Measurements from ENCODE around the gene CMTR1. TPM values are rescaled to one million over a fixed set of nuclear protein-coding genes. Genes with fewer than 3 reads are reported as not detected.

CMTR1 gene
- total RNA-seq, 1 experiment from 2014 or later = 36.4 TPM

DNA sequence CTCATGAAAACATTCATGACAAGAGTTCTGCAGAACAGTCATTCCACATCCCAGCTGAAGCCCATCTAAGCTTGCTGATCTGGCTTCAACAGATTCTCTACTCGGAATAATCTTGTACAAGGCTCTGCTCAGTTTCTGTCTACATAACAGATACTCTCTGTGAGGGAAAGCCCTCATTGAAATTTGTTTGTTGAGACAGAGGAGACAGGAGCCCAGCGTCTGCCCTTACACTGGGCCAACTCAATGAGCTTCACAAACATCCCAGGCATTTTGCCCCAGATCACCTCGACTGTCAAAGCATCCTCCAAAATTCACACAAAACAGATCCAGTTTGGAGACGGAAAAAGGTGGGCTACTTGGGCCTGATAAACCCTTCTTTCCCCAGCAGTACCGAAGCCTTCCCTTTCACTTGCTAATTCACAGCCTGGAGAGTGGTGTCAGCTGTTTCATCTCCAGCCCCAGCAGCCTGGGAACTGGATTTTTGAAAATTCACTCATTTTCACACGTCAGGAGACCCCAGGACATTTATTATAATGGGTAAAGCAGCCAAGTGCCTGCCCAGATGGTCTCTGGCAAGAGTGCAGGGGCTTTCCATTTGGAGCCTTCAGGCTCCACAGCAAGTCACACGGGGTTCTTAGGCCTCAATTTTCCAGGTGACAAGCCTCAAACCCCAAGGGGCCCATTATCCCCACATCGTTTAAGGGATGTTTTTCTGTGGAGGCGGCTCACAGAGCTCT is 59.4 kb downstream of the CMTR1 start:
- no peak overlapping the region for H3K4me2 ChIP-seq (ENCODE audit: low read length)
- no TSS peak for BruUV-seq (replicated peaks)
- H3K9me2 ChIP-seq (replicated peaks; ENCODE audit: low read length) = no peaks in the 10 kb centered on the region
- DNase-seq = no peak
- no peak for ATAC-seq
- no peaks in the 10 kb centered on the region for H3F3A ChIP-seq (ENCODE audit: low read length, unreplicated experiment)
- H3K27ac ChIP-seq (ENCODE audit: low read length) = no peak overlapping the region
- ChIA-PET POLR2A (ENCODE audit: unreplicated experiment) (no interaction called here), CTCF (no interaction called here)
- TF ChIP-seq CTCF (conservative IDR thresholded peaks at IDR 0.05; ENCODE audit: low read depth, low read length) (no peak), EZH2phosphoT487 (IDR thresholded peaks at IDR 0.05; ENCODE audit: borderline replicate concordance, low read length) (no peak), EZH2 (IDR thresholded peaks at IDR 0.05; ENCODE audit: low read length, unreplicated experiment) (no peak)
- no peak overlapping the region for H3K4me3 ChIP-seq (ENCODE audit: low read length)
- no peaks in the 10 kb centered on the region for H3K4me1 ChIP-seq (ENCODE audit: insufficient read depth, low read length)
- H2AFZ ChIP-seq (ENCODE audit: low read length) = no peak overlapping the region
- H3K79me2 ChIP-seq (ENCODE audit: low read length) = no peaks in the 10 kb centered on the region
- no peaks in the 10 kb centered on the region for H3K9me3 ChIP-seq (ENCODE audit: low read length)
- no peaks in the 10 kb centered on the region for H4K20me1 ChIP-seq (ENCODE audit: low read length)
- no peaks in the 10 kb centered on the region for H3K27me3 ChIP-seq (ENCODE audit: low read length)
- no peak overlapping the region for H3K9ac ChIP-seq (ENCODE audit: low read length)
- no peaks in the 10 kb centered on the region for H3K36me3 ChIP-seq (ENCODE audit: low read depth, low read length)
- intact Hi-C loops (cut with micrococcal nuclease) = no loop called here

DNA sequence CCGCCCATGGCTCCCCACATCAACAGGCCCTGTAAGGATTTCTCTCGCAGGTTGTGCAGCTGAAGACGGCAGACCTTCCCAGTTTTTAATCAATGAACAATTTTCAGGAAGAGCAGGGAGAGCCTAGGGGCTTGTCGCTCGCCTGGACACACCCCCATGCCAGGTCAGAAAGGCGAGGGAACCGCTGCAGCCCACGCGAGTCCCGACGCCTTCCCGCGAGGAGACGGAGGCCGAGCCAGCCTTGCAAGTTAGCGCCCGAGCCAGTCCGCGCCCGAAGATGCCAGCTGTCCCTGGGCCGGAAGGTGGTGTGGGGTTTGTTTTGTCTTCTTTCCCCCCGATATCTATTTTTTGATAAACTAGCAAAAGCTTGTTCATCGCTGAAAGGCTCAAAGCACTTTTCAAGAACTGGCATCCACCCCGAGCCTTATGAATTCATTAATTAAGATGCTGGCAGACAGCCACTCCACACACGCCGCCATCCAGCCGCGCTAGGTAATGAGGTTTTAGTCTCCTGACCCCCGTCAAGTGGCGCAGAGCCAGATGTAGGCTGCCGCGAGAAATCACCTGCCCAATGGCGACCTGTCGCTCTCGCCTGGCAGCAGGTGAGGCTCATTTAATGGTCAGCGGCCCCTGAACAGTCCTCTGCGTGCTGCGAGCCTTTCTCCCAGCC is 60.1 kb downstream of the CMTR1 start:
- ChIA-PET CTCF (no interaction called here), POLR2A (ENCODE audit: unreplicated experiment) (no interaction called here)
- H3K36me3 ChIP-seq (ENCODE audit: low read depth, low read length) = no peaks in the 10 kb centered on the region
- TF ChIP-seq CTCF (conservative IDR thresholded peaks at IDR 0.05; ENCODE audit: low read depth, low read length) (no peak), EZH2 (IDR thresholded peaks at IDR 0.05; ENCODE audit: low read length, unreplicated experiment) (no peak)
- no peaks in the 10 kb centered on the region for H3K4me1 ChIP-seq (ENCODE audit: insufficient read depth, low read length)
- no TSS peak for BruUV-seq (replicated peaks)
- no peak overlapping the region for H3K4me2 ChIP-seq (ENCODE audit: low read length)
- no peak overlapping the region for H2AFZ ChIP-seq (ENCODE audit: low read length)
- intact Hi-C loops (cut with micrococcal nuclease) = no loop called here
- H3K9me3 ChIP-seq (ENCODE audit: low read length) = no peaks in the 10 kb centered on the region
- no peaks in the 10 kb centered on the region for H3F3A ChIP-seq (ENCODE audit: low read length, unreplicated experiment)
- H3K27me3 ChIP-seq (ENCODE audit: low read length) = no peaks in the 10 kb centered on the region
- H3K27ac ChIP-seq (ENCODE audit: low read length) = no peak overlapping the region
- H4K20me1 ChIP-seq (ENCODE audit: low read length) = no peaks in the 10 kb centered on the region
- H3K4me3 ChIP-seq (ENCODE audit: low read length) = no peak overlapping the region
- H3K9ac ChIP-seq (ENCODE audit: low read length) = no peak overlapping the region
- no peak for DNase-seq
- ATAC-seq = no peak
- no peaks in the 10 kb centered on the region for H3K79me2 ChIP-seq (ENCODE audit: low read length)
- no peaks in the 10 kb centered on the region for H3K9me2 ChIP-seq (replicated peaks; ENCODE audit: low read length)

DNA sequence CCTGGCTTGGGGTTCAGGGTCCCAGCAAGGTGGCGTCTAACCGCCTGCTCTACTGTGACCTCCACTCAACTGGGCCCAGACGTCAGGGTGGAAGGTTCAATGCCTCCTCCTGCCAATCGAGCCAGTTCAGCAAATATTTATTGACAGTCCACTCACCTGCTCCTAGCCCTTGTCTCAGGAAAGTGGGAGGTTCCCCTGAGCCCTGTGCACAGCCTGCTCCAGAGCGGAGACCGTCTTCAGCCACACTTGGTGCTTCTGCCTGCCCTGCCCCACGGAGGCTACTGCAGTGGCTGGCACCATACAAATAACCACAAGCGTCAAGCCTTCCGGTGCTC is 60.6 kb downstream of the CMTR1 start:
- POLR2A ChIA-PET (ENCODE audit: unreplicated experiment) = no interaction called here
- Histone ChIP-seq H3K36me3 (ENCODE audit: low read depth, low read length) (no peaks in the 10 kb centered on the region), H3K9me2 (replicated peaks; ENCODE audit: low read length) (no peaks in the 10 kb centered on the region), H3K4me1 (ENCODE audit: insufficient read depth, low read length) (no peaks in the 10 kb centered on the region), H3K27ac (ENCODE audit: low read length) (no peak overlapping the region), H3K79me2 (ENCODE audit: low read length) (no peaks in the 10 kb centered on the region), H3K9ac (ENCODE audit: low read length) (no peak overlapping the region), H3F3A (ENCODE audit: low read length, unreplicated experiment) (no peaks in the 10 kb centered on the region), H3K4me2 (ENCODE audit: low read length) (no peak overlapping the region), H3K27me3 (ENCODE audit: low read length) (no peaks in the 10 kb centered on the region), H4K20me1 (ENCODE audit: low read length) (no peaks in the 10 kb centered on the region), H2AFZ (ENCODE audit: low read length) (no peak overlapping the region), H3K9me3 (ENCODE audit: low read length) (no peaks in the 10 kb centered on the region), H3K4me3 (ENCODE audit: low read length) (no peak overlapping the region)
- intact Hi-C loops (cut with micrococcal nuclease) = no loop called here
- TF ChIP-seq EZH2phosphoT487 (IDR thresholded peaks at IDR 0.05; ENCODE audit: borderline replicate concordance, low read length) (no peak), EZH2 (IDR thresholded peaks at IDR 0.05; ENCODE audit: low read length, unreplicated experiment) (no peak)
- BruUV-seq (replicated peaks) = no TSS peak
- CTCF ChIA-PET = no interaction called here
- ATAC-seq = no peak
- DNase-seq = no peak

Data from PC-3 (cell line).